GM12891 (cell line): ENCODE results near the gene UBQLN4.

Experiments used
- PAX5 ChIP-seq: IDR thresholded peaks from 2 replicates; pipeline ENCODE4 v1.6.1; 2011; ENCODE audit warnings: low read length, moderate library complexity, mild to moderate bottlenecking; ENCODE audit not compliant: insufficient read depth, severe bottlenecking
- POLR2A ChIP-seq: IDR thresholded peaks from 2 replicates; pipeline ENCODE4 v1.6.1; 2011; ENCODE audit warnings: low read depth, low read length, control low read depth
- POLR2AphosphoS5 ChIP-seq: IDR thresholded peaks from 2 replicates; pipeline ENCODE4 v1.6.1; 2011; ENCODE audit warnings: low read depth, low read length, control low read depth
- SPI1 ChIP-seq: IDR thresholded peaks from 2 replicates; pipeline ENCODE4 v1.6.1; 2011; ENCODE audit warnings: low read depth, low read length, control low read depth
- TAF1 ChIP-seq: IDR thresholded peaks from 2 replicates; pipeline ENCODE4 v1.6.1; 2011; ENCODE audit warnings: low read depth, low read length, control low read depth

- no peak for TF ChIP-seq POLR2A
- no peak for TF ChIP-seq TAF1
- TF ChIP-seq POLR2AphosphoS5 = no peak
- TF ChIP-seq SPI1 = no peak
- no peak for TF ChIP-seq PAX5
Measured at GRCh38 chr1:156014829-156015228, 38.8 kb downstream of the UBQLN4 start.
